ENCODE data around the gene PPP2R2C. TPM values are rescaled to one million over a fixed set of nuclear protein-coding genes. Genes with fewer than 3 reads are reported as not detected.

The PPP2R2C gene
- total RNA-seq, 3 donors from 2014 or later = 0.31 to 2.9 (median 0.41) TPM

DNA sequence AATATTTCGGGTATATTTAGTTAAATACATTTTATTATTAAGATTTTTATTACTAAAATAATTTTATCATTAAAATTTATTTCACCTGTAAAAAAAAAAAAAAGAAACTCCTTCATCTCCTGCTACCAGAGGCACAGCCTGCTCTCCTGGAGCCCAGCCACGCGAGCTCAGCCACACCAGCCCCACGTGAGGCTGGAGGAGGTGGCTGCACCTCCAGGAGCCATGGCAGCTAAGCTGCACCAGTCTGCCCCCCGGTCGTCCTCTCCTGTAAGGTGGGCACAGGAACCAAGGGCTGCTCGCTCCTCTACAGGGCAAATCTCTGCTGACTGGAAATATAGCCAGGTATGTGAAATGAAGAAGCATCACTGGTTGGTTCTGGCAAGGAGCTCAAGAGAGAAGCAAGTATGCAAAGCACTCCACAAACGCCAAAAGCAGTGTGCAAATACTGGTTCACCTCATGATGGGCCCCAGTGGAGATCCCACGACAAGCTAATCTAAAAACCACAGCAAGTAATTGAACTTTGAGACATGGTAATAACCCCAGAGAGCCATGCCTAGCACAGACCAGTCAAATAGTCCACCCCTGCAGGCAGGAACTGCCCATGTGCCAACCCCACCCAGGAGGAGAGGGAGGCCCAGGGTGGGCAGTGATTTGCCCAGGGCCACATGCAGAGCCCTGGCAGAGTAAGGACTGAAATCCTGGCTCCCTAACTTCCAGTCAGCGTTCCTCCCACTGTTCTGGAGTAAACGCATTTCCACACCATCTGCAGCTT, 112.7 kb downstream of the PPP2R2C start:
- peak in 1 of 3 donors; percentile 12 for DNase-seq
- no peaks in the 10 kb centered on the region for H3K36me3 ChIP-seq (ENCODE audit: low read depth)
- peak; percentile 63 for ATAC-seq
- intact Hi-C loops (cut with DNase I, micrococcal nuclease) = no loop called here
- TF ChIP-seq CTCF (IDR thresholded peaks at IDR 0.05) = no peak
- no peaks in the 10 kb centered on the region for H3K9me3 ChIP-seq
- no peaks in the 10 kb centered on the region for H3K4me1 ChIP-seq (ENCODE audit: low read depth)
- H3K4me3 ChIP-seq = no peak overlapping the region

GRCh38 chr4:6357476-6357875, 114.9 kb downstream of the PPP2R2C start:
- TF ChIP-seq CTCF (IDR thresholded peaks at IDR 0.05) = no peak
- Histone ChIP-seq H3K4me1 (ENCODE audit: low read depth) (no peaks in the 10 kb centered on the region), H3K9me3 (no peaks in the 10 kb centered on the region), H3K4me3 (no peak overlapping the region), H3K36me3 (ENCODE audit: low read depth) (no peaks in the 10 kb centered on the region)
- ATAC-seq (no peak), DNase-seq (no peak)
- intact Hi-C loops (cut with DNase I, micrococcal nuclease) = no loop called here

GRCh38 chr4:6356076-6356560, 116.3 kb downstream of the PPP2R2C start:
- intact Hi-C loops (cut with DNase I, micrococcal nuclease) = no loop called here
- H3K36me3 ChIP-seq (ENCODE audit: low read depth) = no peaks in the 10 kb centered on the region
- no peak overlapping the region for H3K4me3 ChIP-seq
- H3K4me1 ChIP-seq (ENCODE audit: low read depth) = no peaks in the 10 kb centered on the region
- TF ChIP-seq CTCF (IDR thresholded peaks at IDR 0.05) = no peak
- H3K9me3 ChIP-seq = no peaks in the 10 kb centered on the region
- ATAC-seq = no peak
- no peak for DNase-seq

DNA sequence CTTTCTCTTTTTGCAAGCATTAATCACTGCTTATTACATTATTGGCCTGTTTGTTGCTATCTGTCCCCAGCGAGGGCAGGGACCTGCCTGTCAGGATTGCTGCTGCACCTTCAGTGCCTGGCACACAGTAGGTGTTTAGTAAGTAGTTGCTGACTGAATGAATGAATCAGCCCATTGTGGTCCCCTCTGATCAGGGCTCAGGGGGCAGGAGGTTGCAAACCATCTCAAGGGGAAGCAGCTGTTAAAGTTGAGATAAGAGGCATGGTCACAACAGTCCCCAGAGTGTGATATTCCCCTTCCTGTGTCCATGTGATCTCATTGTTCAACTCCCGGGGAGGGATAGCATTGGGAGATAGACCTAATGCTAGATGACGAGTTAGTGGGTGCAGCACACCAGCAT, 117.4 kb downstream of the PPP2R2C start:
- H3K9me3 ChIP-seq = no peaks in the 10 kb centered on the region
- ATAC-seq (no peak), DNase-seq (no peak)
- intact Hi-C loops (cut with DNase I, micrococcal nuclease) = no loop called here
- TF ChIP-seq CTCF (IDR thresholded peaks at IDR 0.05) = no peak
- H3K4me3 ChIP-seq = no peak overlapping the region
- H3K36me3 ChIP-seq (ENCODE audit: low read depth) = no peaks in the 10 kb centered on the region
- no peaks in the 10 kb centered on the region for H3K4me1 ChIP-seq (ENCODE audit: low read depth)

- Histone ChIP-seq H3K4me1 (ENCODE audit: low read depth) (no peaks in the 10 kb centered on the region), H3K9me3 (no peaks in the 10 kb centered on the region), H3K36me3 (ENCODE audit: low read depth) (no peaks in the 10 kb centered on the region), H3K4me3 (no peak overlapping the region)
- ATAC-seq = no peak
- no peak for DNase-seq
- no peak for TF ChIP-seq CTCF (IDR thresholded peaks at IDR 0.05)
- intact Hi-C loops (cut with DNase I, micrococcal nuclease) = no loop called here
Observed at GRCh38 chr4:6354626-6355025, 117.8 kb downstream of the PPP2R2C start.
